Brain pericyte (primary cell): Measurements from ENCODE around the gene MEIS1.

ENCODE experiments used
- DNase-seq: peaks from one replicate; pipeline ENCODE4 v3.0.0-alpha.2; 2012; ENCODE audit warnings: low read depth, low spot score

The MEIS1 gene

DNA sequence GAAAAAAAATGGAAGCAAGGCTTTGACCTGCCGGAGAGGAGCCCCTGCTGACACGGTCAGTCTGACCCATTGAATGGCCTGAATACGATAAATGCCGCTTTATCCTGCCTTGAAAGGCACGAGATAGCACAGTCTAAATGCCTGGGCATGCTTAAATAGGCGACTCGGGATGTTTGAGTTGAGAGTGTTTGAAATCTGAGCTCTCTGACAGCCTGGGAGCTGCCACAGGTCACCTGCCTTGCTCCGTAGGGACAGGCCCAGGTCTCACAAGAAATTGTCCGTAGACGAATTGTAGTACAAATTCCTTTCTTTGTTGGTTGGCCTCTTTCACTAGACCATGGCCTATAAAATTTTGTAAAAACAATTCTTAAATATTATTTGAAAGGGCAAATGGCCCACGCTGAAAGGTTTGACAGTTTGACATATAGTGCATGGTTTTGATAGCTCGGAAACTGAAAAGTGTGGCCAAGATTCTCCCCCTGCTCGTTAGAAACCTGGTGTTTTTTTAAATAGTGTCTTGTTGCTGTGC is 72.8 kb downstream of the MEIS1 start:
- DNase-seq: no peak

- no peak for DNase-seq
Measured at GRCh38 chr2:66508484-66509071, 73.7 kb downstream of the MEIS1 start.

DNA sequence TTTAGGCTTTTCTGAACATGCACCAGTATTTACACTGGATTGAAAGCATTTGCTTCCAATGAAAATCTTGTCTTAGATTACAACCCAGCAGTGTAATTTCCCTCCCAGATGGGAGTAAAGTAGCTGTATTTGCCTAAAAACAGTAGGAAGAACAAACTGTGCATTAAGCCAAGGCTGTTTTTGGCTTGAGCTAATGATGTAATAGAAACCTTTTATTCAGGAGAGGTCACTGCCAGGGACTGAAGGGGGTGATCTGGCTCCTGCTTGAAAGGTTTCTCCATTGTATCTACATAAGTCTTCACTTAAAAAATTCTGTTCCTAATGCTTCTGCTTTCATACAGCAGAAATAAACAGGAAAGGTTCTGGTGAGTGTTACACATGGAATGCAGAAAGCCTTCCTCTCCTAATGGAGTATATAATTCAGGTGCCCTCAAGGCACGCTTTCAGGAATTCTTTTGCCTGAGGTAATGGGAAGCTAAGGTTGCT is 74.4 kb downstream of the MEIS1 start:
- DNase-seq: no peak

DNA sequence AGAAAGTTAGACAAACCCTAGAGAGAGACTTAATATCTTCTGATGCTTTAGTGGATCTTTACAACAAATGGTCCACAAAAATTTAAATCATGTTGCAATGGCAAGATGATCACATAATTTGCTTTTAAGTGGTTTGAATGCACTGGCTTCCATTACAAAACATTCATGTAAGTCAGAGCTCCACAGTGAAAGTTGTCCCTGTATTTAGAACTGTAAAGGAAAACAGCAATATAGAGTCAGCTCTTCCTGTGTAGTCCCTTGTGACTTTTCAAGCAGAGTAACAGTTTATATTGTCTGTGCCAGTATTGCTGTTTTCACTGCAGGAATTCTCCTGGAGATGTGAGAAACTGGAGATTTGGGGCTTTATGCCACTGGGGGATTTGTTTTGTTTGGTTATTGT is 77.7 kb downstream of the MEIS1 start:
- no peak for DNase-seq

DNA sequence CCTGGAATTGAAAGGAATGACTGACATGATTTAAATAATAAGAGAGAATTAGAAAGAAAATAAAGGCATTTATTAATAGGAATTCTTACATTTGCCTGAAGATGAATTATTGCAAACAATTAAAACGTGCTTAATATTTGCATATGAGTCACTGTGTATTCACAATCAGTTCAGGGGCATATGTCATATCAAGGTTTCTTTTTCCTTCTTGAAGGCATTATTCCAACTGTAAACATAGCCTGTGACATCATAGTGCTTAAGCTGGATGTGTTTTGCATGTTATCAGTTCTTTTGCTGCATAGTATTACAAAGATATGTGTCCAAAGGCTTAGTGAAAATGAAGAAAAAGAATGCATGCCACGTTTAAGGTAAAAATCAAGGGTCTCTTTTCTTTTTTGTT is 80.8 kb downstream of the MEIS1 start:
- DNase-seq: no peak

GRCh38 chr2:66516499-66516898 is 81.6 kb downstream of the MEIS1 start:
- DNase-seq: no peak

DNA sequence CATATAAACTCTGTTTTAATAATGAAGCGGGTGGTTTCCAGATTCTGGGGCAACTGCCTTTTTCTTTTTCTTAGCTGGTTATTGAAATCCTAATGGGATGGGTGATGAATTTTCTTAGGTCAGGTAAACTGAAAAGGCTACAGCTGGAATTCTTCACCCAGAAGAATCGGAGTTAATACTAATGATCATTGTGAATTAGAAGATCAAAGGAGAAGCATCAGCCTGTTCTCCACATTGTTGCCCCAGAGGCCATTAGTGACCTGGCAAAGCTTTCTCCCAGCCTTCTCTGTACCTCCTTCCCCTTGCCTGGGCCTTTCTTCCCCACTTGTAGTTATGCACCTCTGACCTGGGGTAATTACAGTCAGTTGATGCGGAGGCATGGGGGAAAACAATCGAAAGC is 82.8 kb downstream of the MEIS1 start:
- DNase-seq: no peak

DNA sequence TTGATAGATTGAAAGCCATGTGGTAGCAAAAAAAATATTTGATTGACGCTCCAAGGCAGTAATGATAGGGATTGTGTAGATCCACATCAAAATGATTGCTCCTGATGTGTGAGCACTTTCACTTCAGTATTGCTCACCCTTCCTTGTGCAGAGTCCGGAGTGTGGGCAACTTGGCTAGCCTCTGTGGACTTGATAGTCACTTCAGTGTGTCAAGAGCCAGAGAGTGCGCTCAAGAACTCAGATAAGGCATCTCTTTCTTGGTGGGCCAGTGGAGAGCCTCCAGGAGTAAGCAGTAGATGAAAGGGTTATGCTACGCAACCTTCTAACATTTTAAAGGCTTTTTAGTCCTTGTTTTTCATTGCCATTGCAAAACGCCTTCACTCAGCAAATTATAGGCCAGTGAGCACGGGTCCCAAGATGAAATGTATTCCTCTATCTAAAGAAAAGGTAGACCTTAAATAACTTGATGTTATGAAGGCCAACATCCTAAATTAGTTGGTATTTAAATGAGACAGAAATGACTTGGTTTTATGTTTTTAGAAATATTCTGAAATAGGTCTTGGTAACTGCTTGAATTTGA is 84.4 kb downstream of the MEIS1 start:
- no peak for DNase-seq

DNA sequence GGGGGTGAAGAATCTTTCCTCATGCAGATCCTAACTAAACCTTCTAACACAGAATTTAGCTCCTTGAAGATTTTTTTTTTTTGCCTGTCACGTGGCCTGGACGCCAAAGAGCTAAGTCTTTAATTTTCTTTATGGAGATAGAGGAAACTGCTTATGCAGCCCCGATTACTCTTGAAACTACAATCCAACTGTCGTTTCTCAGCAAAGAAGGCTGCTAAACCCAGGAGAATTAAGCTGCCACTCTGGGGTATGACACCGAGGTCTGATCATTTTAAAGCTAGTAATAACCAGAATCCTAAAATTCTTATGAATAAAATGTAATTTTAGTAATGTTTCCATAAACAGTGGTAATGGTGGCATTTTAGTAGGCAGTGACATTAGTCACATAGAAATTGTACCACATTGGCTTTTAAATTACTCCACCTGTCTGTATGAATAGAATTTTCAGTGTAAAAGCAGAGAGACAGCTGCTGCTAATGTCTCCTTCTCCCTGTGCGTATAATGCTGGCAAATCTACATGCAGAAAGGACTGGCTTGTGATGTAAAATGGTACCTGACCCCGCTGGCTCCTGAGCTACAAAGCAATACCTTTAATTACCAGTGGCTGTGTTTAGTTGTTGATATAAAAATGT is 86.5 kb downstream of the MEIS1 start:
- no peak for DNase-seq

DNA sequence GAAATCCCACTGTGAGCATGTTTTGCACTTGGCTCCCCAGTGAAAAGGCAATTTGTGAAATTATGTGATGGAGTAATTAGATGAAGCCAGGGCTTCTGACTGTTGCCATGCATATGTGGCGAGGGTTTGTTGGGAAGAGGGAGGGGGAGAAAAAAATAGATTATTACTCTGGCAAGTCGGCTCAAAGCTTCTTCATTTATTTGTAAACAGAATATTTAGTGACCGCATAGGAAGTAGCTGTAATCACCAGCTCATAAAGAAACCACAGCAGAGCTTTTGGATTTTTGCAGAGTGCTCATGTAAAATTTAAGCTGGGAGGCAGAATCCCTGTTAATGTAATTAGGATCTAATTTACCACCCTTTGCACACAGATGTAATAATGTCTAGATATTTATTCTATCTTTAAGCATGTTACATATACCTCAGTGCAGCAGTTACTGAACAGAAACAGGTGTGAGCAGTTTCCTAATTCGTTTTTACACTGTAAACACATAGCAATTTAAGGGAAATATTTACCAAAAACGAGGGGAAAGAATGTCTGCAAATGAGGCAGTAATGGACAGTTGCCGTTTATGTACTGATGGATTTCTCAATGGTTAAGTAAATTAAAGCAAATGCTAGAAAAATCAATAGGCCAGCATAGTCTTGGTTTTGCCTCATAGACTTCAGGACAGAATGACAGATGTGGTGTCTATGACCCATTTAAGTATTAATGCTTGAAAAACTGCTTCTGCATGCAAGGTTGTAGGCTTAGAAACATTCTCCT is 87.9 kb downstream of the MEIS1 start:
- DNase-seq: no peak

DNA sequence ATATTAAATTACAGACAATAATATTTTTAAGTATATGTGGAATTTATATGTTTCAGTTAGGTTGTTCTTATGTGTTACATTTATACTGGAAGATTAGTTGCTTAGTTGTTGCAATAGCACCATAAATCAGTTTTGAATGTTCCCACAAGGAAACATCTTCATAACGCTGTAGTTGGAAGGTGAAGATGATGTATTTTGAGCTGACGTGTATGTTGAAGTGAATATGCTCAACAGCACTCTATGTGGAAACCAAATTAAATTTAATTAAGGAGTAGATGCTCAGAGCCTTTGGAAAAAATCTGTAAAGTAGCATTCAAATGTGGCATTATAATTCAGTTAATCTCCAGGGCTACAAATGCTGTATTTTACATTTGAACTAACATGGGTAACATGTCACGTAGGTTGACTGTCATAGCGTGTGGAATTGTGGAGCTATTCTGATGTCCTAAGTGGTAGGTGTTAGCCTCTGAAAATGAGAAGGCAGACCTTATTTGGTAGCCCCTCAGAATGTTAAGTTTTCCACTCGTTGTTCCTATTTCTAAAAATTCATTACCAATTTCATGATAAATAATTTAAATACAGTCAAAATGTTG is 88.5 kb downstream of the MEIS1 start:
- no peak for DNase-seq

GRCh38 chr2:66523990-66524389 is 89.1 kb downstream of the MEIS1 start:
- no peak for DNase-seq

DNA sequence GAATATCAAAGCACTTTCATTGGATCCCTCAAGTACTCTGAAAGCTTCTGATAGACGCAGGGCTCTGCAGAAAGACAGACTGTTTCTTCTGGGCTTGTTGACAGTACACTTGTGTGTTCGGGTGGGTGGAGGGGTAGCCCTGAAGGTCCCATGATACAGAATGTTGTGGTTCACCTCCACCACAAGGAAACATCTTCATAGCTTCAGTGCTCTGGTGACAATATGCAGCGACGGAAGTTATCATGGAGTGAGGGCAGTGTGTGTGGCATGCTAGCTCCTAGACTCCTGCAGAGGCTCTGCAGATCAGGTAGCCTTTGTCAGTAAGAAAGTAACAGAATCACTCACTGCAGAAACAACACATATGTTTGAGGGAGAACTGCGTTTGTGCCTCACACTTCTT is 90.7 kb downstream of the MEIS1 start:
- DNase-seq: no peak

DNA sequence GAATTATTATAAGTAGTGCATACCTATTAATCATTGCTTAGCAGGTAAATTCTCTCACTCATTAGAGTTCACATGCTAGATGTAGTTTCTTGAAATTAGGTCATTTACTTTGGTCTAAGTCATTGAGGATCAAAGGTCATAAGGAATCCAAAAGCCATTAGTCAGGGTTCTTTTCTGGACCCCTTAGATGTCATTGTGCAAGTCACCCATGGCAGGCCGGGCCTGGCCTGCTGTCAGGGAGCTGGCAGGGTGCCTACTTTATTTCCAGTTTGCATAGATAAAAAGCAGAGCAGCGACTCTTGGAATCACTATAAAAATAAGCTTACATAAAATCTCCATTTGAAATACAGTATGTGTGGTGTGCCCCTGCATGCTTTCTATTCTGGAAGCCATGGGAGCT is 91.3 kb downstream of the MEIS1 start:
- no peak for DNase-seq

DNA sequence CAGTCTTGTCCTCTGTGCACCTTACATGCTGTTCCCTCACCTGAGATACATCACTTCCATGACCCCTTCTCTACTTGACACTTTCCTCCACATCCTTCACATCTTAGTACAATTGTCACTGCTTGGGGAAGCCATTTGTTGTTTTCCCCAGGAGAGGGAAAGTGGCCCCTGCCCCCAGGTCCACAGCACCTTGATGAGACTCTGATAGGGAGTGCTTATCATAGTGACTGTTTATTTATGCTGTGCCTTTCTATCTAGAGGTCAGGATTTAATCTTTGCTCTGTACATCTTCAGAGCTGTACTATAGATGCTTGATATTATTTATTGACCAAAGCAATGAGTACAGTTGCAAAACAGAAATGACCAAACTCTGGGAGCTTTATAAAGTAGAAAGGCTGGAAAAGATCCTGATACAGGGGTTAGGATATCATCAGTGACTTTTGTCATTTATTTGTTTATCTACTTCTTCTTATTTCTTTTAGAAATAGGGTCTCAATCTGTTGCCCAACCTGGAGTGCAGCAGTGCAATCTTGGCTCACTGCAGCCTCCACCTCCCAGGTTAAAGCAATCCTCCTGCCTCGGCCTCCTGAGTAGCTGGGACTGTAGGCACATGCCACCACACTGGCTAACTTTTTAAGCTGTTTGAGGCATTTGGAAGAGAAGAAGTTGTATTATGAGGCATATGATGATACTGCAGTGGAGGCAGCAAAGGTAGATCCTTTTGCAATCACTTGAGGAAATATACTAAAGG is 94.2 kb downstream of the MEIS1 start:
- DNase-seq: no peak

DNA sequence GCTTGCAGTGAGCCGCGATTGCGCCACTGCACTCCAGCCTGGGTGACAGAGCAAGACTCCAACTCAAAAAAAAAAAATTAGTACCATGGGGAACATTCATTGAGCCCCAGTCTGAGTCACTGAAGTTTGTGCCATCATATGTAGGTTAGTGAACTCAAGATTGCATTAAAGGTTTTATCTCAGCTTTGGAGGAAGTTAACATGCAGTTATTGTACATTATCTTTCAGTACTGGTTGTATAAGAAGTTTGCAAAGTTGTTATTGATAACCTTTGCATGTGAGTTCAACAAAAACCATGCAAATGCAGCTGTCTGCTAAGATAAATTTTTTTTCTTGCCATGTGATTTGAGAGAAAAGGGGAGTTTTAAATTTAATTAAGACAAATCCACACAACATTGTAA is 95.7 kb downstream of the MEIS1 start:
- DNase-seq: no peak

- no peak for DNase-seq
Measured at GRCh38 chr2:66531155-66531554, 96.2 kb downstream of the MEIS1 start.

GRCh38 chr2:66531567-66531966 is 96.6 kb downstream of the MEIS1 start:
- no peak for DNase-seq

DNA sequence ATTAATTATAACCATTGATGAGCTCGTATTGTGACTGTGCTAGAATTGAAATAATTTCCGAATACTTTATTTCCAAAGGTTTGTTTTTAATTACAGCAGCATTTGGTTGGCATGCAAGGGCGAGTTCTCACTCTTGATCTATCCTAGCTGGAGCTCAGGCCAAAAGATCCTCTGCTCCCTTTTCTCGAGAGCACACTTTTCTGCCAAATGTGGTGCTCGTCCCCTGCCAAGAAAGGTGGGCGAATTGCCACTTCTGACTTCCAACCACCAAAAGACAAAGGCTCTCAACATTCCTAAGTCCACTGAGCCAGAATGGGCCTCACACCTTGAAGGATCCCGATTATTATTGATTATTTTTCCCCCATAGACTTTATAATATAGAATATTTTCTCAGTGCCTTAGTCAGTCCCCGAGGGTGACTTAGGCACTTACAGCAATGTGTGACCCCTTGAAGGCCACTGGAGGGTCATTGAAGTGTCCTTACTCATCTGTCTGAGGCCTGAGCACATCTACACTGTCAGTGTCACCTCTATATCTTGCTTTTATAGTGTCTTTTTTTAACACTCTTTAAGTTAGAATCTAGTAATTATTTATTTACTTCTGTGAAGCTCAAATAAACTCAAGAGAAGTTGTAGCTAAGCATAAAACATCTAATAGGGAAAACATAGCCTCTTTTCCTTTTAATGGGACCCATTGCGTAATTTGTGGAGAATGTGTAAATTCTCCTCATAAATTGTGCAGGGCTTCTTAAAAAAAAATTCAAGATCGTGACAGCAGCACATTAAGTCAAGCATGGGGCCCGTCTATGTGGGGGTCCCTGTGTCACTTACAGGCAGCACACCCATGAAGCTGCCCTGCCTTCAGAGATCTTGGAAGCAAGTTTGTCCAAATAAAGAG is 98.3 kb downstream of the MEIS1 start:
- DNase-seq: no peak

- no peak for DNase-seq
Measured at GRCh38 chr2:66534461-66534860, 99.5 kb downstream of the MEIS1 start.
